Esophagus muscularis mucosa (tissue), 4 donors: Measurements from ENCODE around the gene TBC1D21.

ENCODE experiments used
- CTCF ChIP-seq, 3 experiments: fragments of 200-600 bp in 2 of 3; fragments of 450-650 bp in 1 of 3; sonication (generic) in 2 of 3; IDR thresholded peaks; one replicate each; pipeline ENCODE4 v1.5.1; 2017 to 2019; ENCODE audit warnings: antibody characterized with exemption in 3 of 3, mild to moderate bottlenecking in 2 of 3, moderate library complexity in 1 of 3
- EP300 ChIP-seq: sonication (generic); formaldehyde crosslinking; IDR thresholded peaks from one replicate; pipeline ENCODE4 v1.6.1; 2017; ENCODE audit warnings: antibody characterized with exemption
- POLR2A ChIP-seq: fragments of 450-650 bp; IDR thresholded peaks from one replicate; pipeline ENCODE4 v1.6.1; 2017; ENCODE audit warnings: antibody characterized with exemption, moderate library complexity, mild to moderate bottlenecking, low read depth
- POLR2AphosphoS5 ChIP-seq, 2 donors: sonication (generic); formaldehyde crosslinking; IDR thresholded peaks; one replicate each; pipeline ENCODE4 v1.6.1; 2017; ENCODE audit warnings: antibody characterized with exemption in 2 of 2

- TF ChIP-seq POLR2A (no peak), CTCF (IDR thresholded peaks at IDR 0.05) (no peak), EP300 (no peak), POLR2AphosphoS5 (IDR thresholded peaks at IDR 0.05) (peak; percentile 41 to 51)
Measured at GRCh38 chr15:73924171-73924921, 51.0 kb downstream of the TBC1D21 start.
